ENCODE measurements around the gene ATP6AP1.
"Not testable (repeated sequence)": the region's sequence is repeated elsewhere in the genome, so short reads cannot be mapped to it uniquely, and the experiment has no call there.

ATP6AP1 gene

GRCh38 chrX:154399527-154400368, 28.7 kb upstream of the ATP6AP1 start:
- DNase-seq: peak; percentile 41 to 52

- DNase-seq: not testable (repeated sequence)
Observed at GRCh38 chrX:154400369-154400817, 28.1 kb upstream of the ATP6AP1 start.

- peak; percentile 64 to 66 for DNase-seq
Observed at GRCh38 chrX:154401045-154401799, 27.3 kb upstream of the ATP6AP1 start.

GRCh38 chrX:154401918-154402621, 26.4 kb upstream of the ATP6AP1 start:
- peak in 1 of 2 experiments; percentile 43 for DNase-seq

GRCh38 chrX:154402622-154403127, 25.8 kb upstream of the ATP6AP1 start:
- DNase-seq: no peak

GRCh38 chrX:154403192-154403591, 25.3 kb upstream of the ATP6AP1 start:
- DNase-seq: no peak

- DNase-seq: no peak
Observed at GRCh38 chrX:154403858-154404257, 24.6 kb upstream of the ATP6AP1 start.

GRCh38 chrX:154404625-154405192, 23.8 kb upstream of the ATP6AP1 start:
- no peak for DNase-seq

GRCh38 chrX:154408659-154409221, 19.7 kb upstream of the ATP6AP1 start:
- DNase-seq: no peak

GRCh38 chrX:154409222-154409871, 19.1 kb upstream of the ATP6AP1 start, which contains the start of gene DNASE1L1:
TSS of gene DNASE1L1 (minus strand) at chrX:154409254. CDS start at chrX:154405568, 3,686 bp downstream.
- DNase-seq: peak; percentile 49 to 55

GRCh38 chrX:154411981-154412340, 16.5 kb upstream of the ATP6AP1 start:
- DNase-seq: peak; percentile 68 to 75

- DNase-seq: peak in 1 of 2 experiments; percentile 47
Observed at GRCh38 chrX:154412468-154412867, 16.0 kb upstream of the ATP6AP1 start.

GRCh38 chrX:154413142-154413541, 15.3 kb upstream of the ATP6AP1 start:
- DNase-seq: no peak

GRCh38 chrX:154417157-154417556, 11.3 kb upstream of the ATP6AP1 start:
- no peak for DNase-seq

GRCh38 chrX:154419189-154419588, 9.3 kb upstream of the ATP6AP1 start:
- DNase-seq: no peak

- no peak for DNase-seq
Observed at GRCh38 chrX:154419688-154420401, 8.6 kb upstream of the ATP6AP1 start.

- DNase-seq: no peak
Observed at GRCh38 chrX:154420402-154420756, 8.1 kb upstream of the ATP6AP1 start.

- DNase-seq: no peak
Observed at GRCh38 chrX:154426916-154427770, 1.3 kb upstream of the ATP6AP1 start.

GRCh38 chrX:154429711-154430110, 1.2 kb downstream of the ATP6AP1 start:
- DNase-seq: no peak

- DNase-seq: no peak
Observed at GRCh38 chrX:154430479-154430878, 2.0 kb downstream of the ATP6AP1 start.
